ENCODE measurements around the gene NETO2. TPM values are rescaled to one million over a fixed set of nuclear protein-coding genes. Genes with fewer than 3 reads are reported as not detected.

Gene NETO2
- total RNA-seq, 1 experiment from 2014 or later: 38.2 TPM

GRCh38 chr16:47029724-47030123 is 114.0 kb downstream of the NETO2 start:
- TF ChIP-seq SIN3A (IDR thresholded peaks at IDR 0.05; ENCODE audit: borderline replicate concordance, insufficient read depth, low read depth, low read length) (no peak), REST (IDR thresholded peaks at IDR 0.05; ENCODE audit: insufficient read depth in 1 of 2, low read depth in 2 of 2, low read length in 1 of 2) (no peak), CTCF (IDR thresholded peaks at IDR 0.05) (no peak), TCF7L2 (IDR thresholded peaks at IDR 0.05; ENCODE audit: low read depth, low read length) (no peak), POLR2AphosphoS5 (IDR thresholded peaks at IDR 0.05; ENCODE audit: low read depth, low read length) (no peak)
- H3K4me3 ChIP-seq (ENCODE audit: low read depth in 2 of 2, low read length in 2 of 2): no peak overlapping the region
- intact Hi-C loops (cut with micrococcal nuclease; ENCODE audit: unreplicated experiment) (no loop called here), in situ Hi-C loops (cut with HindIII; ENCODE audit: low pct_unique_long_range_greater_than_20kb, low sequenced_read_pairs) (no loop called here)
- no peak overlapping the region for H3K27ac ChIP-seq (ENCODE audit: low read length)
- DNase-seq (ENCODE audit: low read depth, low spot score) (no peak), ATAC-seq (no peak)
- H3K4me1 ChIP-seq (ENCODE audit: control insufficient read depth, insufficient read depth, low read length): no peaks in the 10 kb centered on the region
- H3K27me3 ChIP-seq (ENCODE audit: control insufficient read depth, insufficient read depth, low read length): no peaks in the 10 kb centered on the region
- H3K9me3 ChIP-seq (ENCODE audit: control insufficient read depth, insufficient read depth, low read depth, low read length): no peaks in the 10 kb centered on the region
- POLR2A ChIA-PET: no interaction called here
- CTCF ChIA-PET: no interaction called here
- H3K36me3 ChIP-seq (ENCODE audit: control insufficient read depth, insufficient read depth, low read length): no peaks in the 10 kb centered on the region
- BruUV-seq (replicated peaks): no TSS peak

- Histone ChIP-seq H3K4me3 (ENCODE audit: low read depth in 2 of 2, low read length in 2 of 2) (no peak overlapping the region), H3K9me3 (ENCODE audit: control insufficient read depth, insufficient read depth, low read depth, low read length) (no peaks in the 10 kb centered on the region), H3K36me3 (ENCODE audit: control insufficient read depth, insufficient read depth, low read length) (no peaks in the 10 kb centered on the region), H3K4me1 (ENCODE audit: control insufficient read depth, insufficient read depth, low read length) (no peaks in the 10 kb centered on the region), H3K27ac (ENCODE audit: low read length) (no peak overlapping the region), H3K27me3 (ENCODE audit: control insufficient read depth, insufficient read depth, low read length) (no peaks in the 10 kb centered on the region)
- TF ChIP-seq SIN3A (IDR thresholded peaks at IDR 0.05; ENCODE audit: borderline replicate concordance, insufficient read depth, low read depth, low read length): no peak
- TF ChIP-seq CTCF (IDR thresholded peaks at IDR 0.05): no peak
- TF ChIP-seq POLR2AphosphoS5 (IDR thresholded peaks at IDR 0.05; ENCODE audit: low read depth, low read length): no peak
- TF ChIP-seq REST (IDR thresholded peaks at IDR 0.05; ENCODE audit: insufficient read depth in 1 of 2, low read depth in 2 of 2, low read length in 1 of 2): no peak
- no peak for TF ChIP-seq TCF7L2 (IDR thresholded peaks at IDR 0.05; ENCODE audit: low read depth, low read length)
- intact Hi-C loops (cut with micrococcal nuclease; ENCODE audit: unreplicated experiment): no loop called here
- in situ Hi-C loops (cut with HindIII; ENCODE audit: low pct_unique_long_range_greater_than_20kb, low sequenced_read_pairs): no loop called here
- CTCF ChIA-PET: interaction anchor here (0.5 kb wide), 1 partner anchor 9 kb away, joined by 14 read pairs; no protein-coding TSS in a partner anchor
- BruUV-seq (replicated peaks): no TSS peak
- POLR2A ChIA-PET: no interaction called here
- no peak for ATAC-seq
- DNase-seq (ENCODE audit: low read depth, low spot score): no peak
Observed at GRCh38 chr16:47028767-47029377, 114.9 kb downstream of the NETO2 start.
